Cardiac muscle cell (in vitro differentiated cells and primary cell): ENCODE results near the gene DOCK2. TPM values are rescaled to one million over a fixed set of nuclear protein-coding genes. Genes with fewer than 3 reads are reported as not detected.

ENCODE experiments used
- DNase-seq, 2 donors: peaks; one replicate each; pipeline versions ENCODE4 v3.0.0 to v3.0.0-alpha.2; 2010 to 2017; ENCODE audit warnings: low read depth in 1 of 2, low spot score in 1 of 2
- H3K27ac ChIP-seq: fragments of 200-600 bp; sonication (generic); 2 replicates; pipeline ENCODE4 v1.5.1; 2016
- H3K27me3 ChIP-seq: fragments of 200-600 bp; sonication (generic); 2 replicates; pipeline ENCODE4 v1.6.0; 2016; ENCODE audit warnings: control low read depth
- H3K36me3 ChIP-seq: fragments of 200-600 bp; sonication (generic); 2 replicates; pipeline ENCODE4 v1.5.1; 2016; ENCODE audit warnings: control low read depth
- H3K4me1 ChIP-seq: fragments of 200-600 bp; sonication (generic); 2 replicates; pipeline ENCODE4 v1.8.1; 2017; ENCODE audit warnings: low read depth, mild to moderate bottlenecking, mixed run types
- H3K4me3 ChIP-seq: fragments of 200-600 bp; sonication (generic); 2 replicates; pipeline ENCODE4 v1.5.1; 2016; ENCODE audit warnings: mild to moderate bottlenecking
- H3K9me3 ChIP-seq: fragments of 200-600 bp; sonication (generic); 2 replicates; pipeline ENCODE4 v1.5.1; 2017; ENCODE audit warnings: low read depth, mild to moderate bottlenecking, control low read depth
- polyA plus RNA-seq: library from polyadenylated mRNA; unstranded; fragments of >200 nt; fragmentation: Nextera tagmentation; extraction: Ambion mirVana; gene quantifications from 2 replicates; pipeline ENCODE4 v1.2.1, GENCODE V29; 2016
- total RNA-seq: library from RNA; depleted of rRNA; stranded (reverse); fragments of >200 nt; gene quantifications from 2 replicates; pipeline ENCODE4 v1.2.3, GENCODE V29; 2016
- TF ChIP-seq, protein P1 (sequence below): IDR thresholded peaks from 2 replicates; pipeline ENCODE4 v1.5.1; 2012; ENCODE audit warnings: low read depth, mild to moderate bottlenecking, low read length

Gene DOCK2
- total and polyA plus RNA-seq, 2 experiments from 2014 or later, result 3.3 to 6.5 TPM

DNA sequence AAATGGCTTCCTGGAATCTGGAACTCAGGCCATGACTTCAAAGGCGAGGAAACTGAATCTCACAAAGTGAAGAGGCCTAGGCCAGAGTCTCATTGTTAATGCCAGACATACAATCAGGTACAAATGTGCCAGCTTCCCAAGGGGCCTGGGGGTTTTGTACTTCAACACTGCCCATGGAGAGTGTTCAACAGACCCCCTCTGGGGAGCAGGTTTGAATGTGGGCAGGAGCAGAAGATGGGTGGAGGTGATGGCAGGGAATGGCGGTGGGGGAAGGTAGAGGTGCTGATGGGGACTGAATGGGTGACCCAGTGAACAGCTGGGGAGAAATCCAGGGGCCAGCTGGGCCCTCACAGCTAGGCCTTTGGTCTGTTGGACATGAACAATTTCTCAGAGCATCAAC lies 480.7 kb downstream of the DOCK2 start:
- H3K4me1 ChIP-seq, result no peaks in the 10 kb centered on the region
- no peak overlapping the region for H3K4me3 ChIP-seq
- no peak for DNase-seq
- no peaks in the 10 kb centered on the region for H3K27me3 ChIP-seq
- H3K36me3 ChIP-seq, result no peaks in the 10 kb centered on the region
- H3K9me3 ChIP-seq, result no peaks in the 10 kb centered on the region
- no peak overlapping the region for H3K27ac ChIP-seq
- TF ChIP-seq, protein P1, sequence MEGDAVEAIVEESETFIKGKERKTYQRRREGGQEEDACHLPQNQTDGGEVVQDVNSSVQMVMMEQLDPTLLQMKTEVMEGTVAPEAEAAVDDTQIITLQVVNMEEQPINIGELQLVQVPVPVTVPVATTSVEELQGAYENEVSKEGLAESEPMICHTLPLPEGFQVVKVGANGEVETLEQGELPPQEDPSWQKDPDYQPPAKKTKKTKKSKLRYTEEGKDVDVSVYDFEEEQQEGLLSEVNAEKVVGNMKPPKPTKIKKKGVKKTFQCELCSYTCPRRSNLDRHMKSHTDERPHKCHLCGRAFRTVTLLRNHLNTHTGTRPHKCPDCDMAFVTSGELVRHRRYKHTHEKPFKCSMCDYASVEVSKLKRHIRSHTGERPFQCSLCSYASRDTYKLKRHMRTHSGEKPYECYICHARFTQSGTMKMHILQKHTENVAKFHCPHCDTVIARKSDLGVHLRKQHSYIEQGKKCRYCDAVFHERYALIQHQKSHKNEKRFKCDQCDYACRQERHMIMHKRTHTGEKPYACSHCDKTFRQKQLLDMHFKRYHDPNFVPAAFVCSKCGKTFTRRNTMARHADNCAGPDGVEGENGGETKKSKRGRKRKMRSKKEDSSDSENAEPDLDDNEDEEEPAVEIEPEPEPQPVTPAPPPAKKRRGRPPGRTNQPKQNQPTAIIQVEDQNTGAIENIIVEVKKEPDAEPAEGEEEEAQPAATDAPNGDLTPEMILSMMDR, result no peak

DNA sequence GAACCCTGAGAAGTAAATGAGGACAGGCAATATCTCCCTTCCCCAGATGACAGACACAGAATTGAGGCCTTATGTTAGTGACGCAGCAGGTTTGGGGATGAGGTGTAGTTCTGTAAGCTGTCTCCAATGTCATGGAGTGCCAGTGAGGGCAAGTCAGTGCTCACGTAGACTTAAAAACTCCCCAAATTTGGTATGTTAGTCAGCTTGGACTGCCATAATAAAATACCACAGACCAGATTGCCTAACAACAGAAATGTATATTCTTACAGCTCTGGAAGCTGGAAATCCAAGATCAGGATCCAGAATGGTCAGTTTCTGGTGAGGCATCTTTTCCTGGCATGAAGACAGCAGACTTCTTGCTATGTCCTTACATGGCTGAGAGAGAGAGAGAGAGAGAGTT lies 483.5 kb downstream of the DOCK2 start:
- Histone ChIP-seq H3K36me3 (no peaks in the 10 kb centered on the region), H3K27me3 (no peaks in the 10 kb centered on the region), H3K9me3 (no peaks in the 10 kb centered on the region), H3K27ac (no peak overlapping the region), H3K4me1 (no peaks in the 10 kb centered on the region), H3K4me3 (no peak overlapping the region)
- TF ChIP-seq, protein P1, result no peak
- peak in 1 of 2 donors; percentile 69 for DNase-seq

DNA sequence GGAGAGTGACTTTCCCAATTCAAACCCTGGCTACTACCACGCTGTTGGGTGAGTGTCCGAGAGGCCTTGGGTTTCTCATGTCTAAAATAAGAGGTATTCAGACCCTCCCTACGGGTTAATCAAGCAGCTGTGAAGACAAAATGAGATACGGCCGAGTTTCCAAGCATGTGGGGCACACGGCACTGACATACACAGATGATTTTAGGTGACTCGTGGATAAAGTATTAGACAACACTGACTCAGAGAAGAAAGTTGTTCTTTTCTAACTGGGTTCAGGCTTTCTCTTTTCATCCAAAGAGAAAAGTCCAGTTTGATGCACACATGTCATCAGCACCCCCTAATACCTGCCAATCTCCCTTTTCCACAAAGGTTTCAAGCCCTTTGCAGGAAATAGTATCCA lies 484.2 kb downstream of the DOCK2 start:
- Histone ChIP-seq H3K27ac (no peak overlapping the region), H3K4me1 (no peaks in the 10 kb centered on the region), H3K27me3 (no peaks in the 10 kb centered on the region), H3K9me3 (no peaks in the 10 kb centered on the region), H3K4me3 (no peak overlapping the region), H3K36me3 (no peaks in the 10 kb centered on the region)
- DNase-seq, result no peak
- TF ChIP-seq, protein P1, result no peak

DNA sequence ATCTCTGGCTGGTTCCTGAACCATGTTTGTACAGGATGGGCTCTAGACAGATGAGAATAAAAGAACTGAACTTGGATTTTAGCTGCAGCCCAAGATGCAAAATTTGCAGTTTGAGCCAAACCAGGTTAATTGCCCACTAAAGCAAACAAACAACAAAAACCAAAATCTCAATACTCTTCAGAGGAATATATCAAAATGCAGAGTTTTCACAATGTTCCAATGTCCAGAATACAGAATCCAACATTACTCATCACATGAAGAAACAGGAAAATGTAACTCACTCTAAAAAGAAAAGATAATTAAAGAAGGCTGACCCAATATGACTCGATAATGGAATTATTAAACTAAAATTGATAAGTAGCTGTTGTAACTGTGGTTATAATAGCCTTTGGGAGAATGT lies 489.0 kb downstream of the DOCK2 start:
- DNase-seq, result no peak
- no peak overlapping the region for H3K4me3 ChIP-seq
- TF ChIP-seq, protein P1, result no peak
- H3K27me3 ChIP-seq, result no peaks in the 10 kb centered on the region
- H3K36me3 ChIP-seq, result no peaks in the 10 kb centered on the region
- no peaks in the 10 kb centered on the region for H3K9me3 ChIP-seq
- no peak overlapping the region for H3K27ac ChIP-seq
- no peaks in the 10 kb centered on the region for H3K4me1 ChIP-seq

DNA sequence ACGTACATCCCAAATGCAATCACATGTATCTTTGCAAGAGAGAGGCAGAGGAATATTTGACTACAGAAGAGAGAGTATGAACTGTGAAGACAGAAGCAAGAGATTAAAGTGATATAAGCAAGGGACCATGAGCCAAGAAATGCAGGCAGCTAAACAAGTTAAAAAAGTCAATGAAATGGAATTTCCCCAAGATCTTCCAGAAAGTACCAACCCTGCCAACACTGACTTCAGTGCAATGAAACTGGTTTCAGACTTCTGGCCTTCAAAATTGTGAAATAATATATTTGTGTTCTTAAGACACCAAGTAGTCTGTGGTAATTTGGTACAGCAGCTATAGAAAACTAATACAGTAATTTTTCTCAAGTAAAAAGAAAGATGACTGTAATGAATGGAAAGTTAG lies 489.6 kb downstream of the DOCK2 start:
- no peak overlapping the region for H3K27ac ChIP-seq
- no peaks in the 10 kb centered on the region for H3K36me3 ChIP-seq
- H3K4me3 ChIP-seq, result no peak overlapping the region
- DNase-seq, result no peak
- TF ChIP-seq, protein P1, result no peak
- no peaks in the 10 kb centered on the region for H3K27me3 ChIP-seq
- no peaks in the 10 kb centered on the region for H3K9me3 ChIP-seq
- no peaks in the 10 kb centered on the region for H3K4me1 ChIP-seq

DNA sequence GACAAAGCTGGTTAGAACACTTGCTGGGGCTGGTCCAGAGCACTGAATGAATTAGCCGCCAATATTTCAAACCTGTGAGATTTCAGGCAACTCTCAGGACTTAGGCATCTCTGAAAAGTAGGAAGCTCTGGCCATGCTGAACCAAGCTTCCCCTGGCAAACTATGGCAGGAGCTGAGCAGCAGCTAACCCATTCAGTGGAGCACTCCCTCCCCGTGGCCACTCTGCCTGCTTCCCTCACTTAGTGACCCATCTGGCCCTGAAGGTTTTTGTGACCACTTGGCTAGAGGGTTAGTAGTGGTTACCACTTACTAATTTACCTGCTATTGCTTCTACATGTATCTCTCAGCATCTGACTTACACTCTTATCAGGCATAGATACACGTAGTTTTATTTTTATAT lies 494.2 kb downstream of the DOCK2 start:
- H3K36me3 ChIP-seq, result no peaks in the 10 kb centered on the region
- no peak overlapping the region for H3K4me3 ChIP-seq
- no peak for DNase-seq
- no peaks in the 10 kb centered on the region for H3K27me3 ChIP-seq
- no peaks in the 10 kb centered on the region for H3K4me1 ChIP-seq
- H3K9me3 ChIP-seq, result no peaks in the 10 kb centered on the region
- no peak overlapping the region for H3K27ac ChIP-seq
- TF ChIP-seq, protein P1, result no peak
